K562 (cell line): ENCODE results near the gene FBXW12. TPM values are rescaled to one million over a fixed set of nuclear protein-coding genes. Genes with fewer than 3 reads are reported as not detected.

ENCODE experiments used
- TRIM28 ChIP-seq: fragments of 450-650 bp; IDR thresholded peaks from 2 replicates; pipeline ENCODE4 v1.6.1; 2017
- ZNF407 ChIP-seq: fragments of 450-650 bp; IDR thresholded peaks from 2 replicates; pipeline ENCODE4 v1.6.1; 2016; ENCODE audit warnings: low read depth
- polyA plus RNA-seq, 8 experiments: library from polyadenylated mRNA; depleted of rRNA in 4 of 8; stranded (reverse) in 5 of 8; unstranded in 3 of 8; fragments of >200 nt; fragmentation: Nextera tagmentation in 2 of 8; fragmentation: Illumina TruSeq in 1 of 8; extraction: Ambion mirVana in 2 of 8; extraction: Trizol in 1 of 8; gene quantifications; 2 replicates each; pipeline versions ENCODE4 v1.2.1 to v1.2.3, GENCODE V29; 2011 to 2014; ENCODE audit warnings: inconsistent platforms in 1 of 8, missing spikeins in 1 of 8
- total RNA-seq, 7 experiments: library from RNA; depleted of rRNA in 6 of 7; stranded (reverse); fragments of >200 nt in 6 of 7; fragmentation: Illumina TruSeq in 2 of 7; extraction: Trizol in 2 of 7; gene quantifications; 2 replicates each; pipeline versions ENCODE4 v1.2.1 to v1.2.3, GENCODE V29; 2011 to 2021; ENCODE audit warnings: low replicate concordance in 1 of 7

FBXW12 gene
- total and polyA plus RNA-seq, 9 of the 15 experiments (the other 6 are each of a cell fraction or from before 2014, with no cell fraction given) = 0.04 to 0.07 (median 0.06) TPM; not detected in 6

GRCh38 chr3:48433472-48434118 is 61.6 kb downstream of the FBXW12 start (continued):
- TF ChIP-seq ZNF407 (no peak), TRIM28 (no peak)
